AG04450 (cell line): ENCODE results near the gene LANCL2. TPM values are rescaled to one million over a fixed set of nuclear protein-coding genes. Genes with fewer than 3 reads are reported as not detected.
"Not testable (repeated sequence)": the region's sequence is repeated elsewhere in the genome, so short reads cannot be mapped to it uniquely, and the experiment has no call there.

ENCODE experiments used
- CTCF ChIA-PET: fragments of 300-600, 350-600 bp; formaldehyde crosslinking; extraction: SDS; loops from one replicate; lab custom pipeline; 2022; ENCODE audit warnings: antibody characterized with exemption, inconsistent platforms; lab: Charles Lee
- POLR2A ChIA-PET: fragments of 350-600 bp; formaldehyde crosslinking; extraction: SDS; loops from one replicate; lab custom pipeline; 2021; ENCODE audit warnings: antibody characterized with exemption, inconsistent platforms; lab: Yijun Ruan, JAX
- DNase-seq: peaks from one replicate; pipeline ENCODE4 v3.0.0-alpha.2; 2011; ENCODE audit warnings: low read depth, low spot score
- H3K27ac ChIP-seq: one replicate; pipeline ENCODE4 v1.5.1; 2012; ENCODE audit warnings: low read depth, low read length, control low read depth
- H3K27me3 ChIP-seq: one replicate; pipeline ENCODE4 v1.6.0; 2012; ENCODE audit warnings: low read length; ENCODE audit not compliant: control insufficient read depth, insufficient read depth
- H3K4me3 ChIP-seq: 2 replicates; pipeline ENCODE4 v1.5.1; 2011; ENCODE audit warnings: mild to moderate bottlenecking, low read depth, low read length, control low read depth
- H3K9me3 ChIP-seq: 2 replicates; pipeline ENCODE4 v1.5.1; 2012; ENCODE audit warnings: low read length; ENCODE audit not compliant: control insufficient read depth, insufficient read depth
- CTCF ChIP-seq: IDR thresholded peaks from 2 replicates; pipeline ENCODE4 v1.5.1; 2011; ENCODE audit warnings: low read depth, low read length, control low read depth, inconsistent platforms
- polyA plus RNA-seq: library from polyadenylated mRNA; depleted of rRNA; stranded (reverse); fragments of >200 nt; gene quantifications from 2 replicates; pipeline ENCODE4 v1.2.3, GENCODE V29; 2011

Gene LANCL2
- polyA plus RNA-seq, 1 experiment, result 16.9 TPM

DNA sequence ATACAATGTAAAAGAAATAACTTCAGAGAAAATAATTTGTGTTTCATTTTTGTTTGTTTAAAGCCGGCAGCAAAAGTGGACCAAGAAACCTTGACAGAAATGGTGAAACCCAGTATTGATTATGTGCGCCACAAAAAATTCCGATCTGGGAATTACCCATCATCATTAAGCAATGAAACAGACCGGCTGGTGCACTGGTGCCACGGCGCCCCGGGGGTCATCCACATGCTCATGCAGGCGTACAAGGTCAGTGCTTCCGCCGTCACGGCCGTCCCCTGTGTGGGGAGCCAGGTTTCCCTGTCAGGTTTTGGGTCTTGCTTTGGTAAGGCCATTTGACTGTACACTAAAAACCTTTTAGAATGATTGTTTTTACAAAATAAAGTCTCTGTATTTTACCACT lies 46.7 kb downstream of the LANCL2 start:
- H3K27me3 ChIP-seq, result no peaks in the 10 kb centered on the region
- H3K27ac ChIP-seq, result no peak overlapping the region
- ChIA-PET CTCF (no interaction called here), POLR2A (no interaction called here)
- no peak for DNase-seq
- H3K9me3 ChIP-seq, result no peaks in the 10 kb centered on the region; the same call in 1 of the 2 replicates
- H3K4me3 ChIP-seq, result no peak overlapping the region
- TF ChIP-seq CTCF, result no peak

DNA sequence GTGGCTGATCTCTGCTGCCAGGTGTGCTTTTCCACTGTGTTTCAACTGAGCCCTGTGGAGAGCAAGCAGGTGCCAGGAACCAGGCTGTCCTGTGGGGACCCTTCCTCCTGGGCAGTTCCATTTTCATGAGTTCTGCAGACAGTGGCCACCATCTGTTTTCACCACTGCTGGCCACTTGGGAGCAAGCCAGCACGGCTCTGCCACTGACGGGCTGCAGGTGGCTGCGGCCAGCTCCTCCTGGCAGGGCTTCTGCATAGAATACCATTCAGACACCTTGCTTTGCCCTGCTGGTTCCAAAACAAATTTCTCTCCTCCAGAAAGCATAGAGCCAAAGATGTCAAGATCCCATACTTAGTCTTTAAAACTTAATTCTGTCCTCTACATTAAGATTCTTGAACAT lies 48.3 kb downstream of the LANCL2 start:
- Histone ChIP-seq H3K27me3 (no peaks in the 10 kb centered on the region), H3K9me3 (no peaks in the 10 kb centered on the region; the same call in 1 of the 2 replicates), H3K27ac (no peak overlapping the region), H3K4me3 (no peak overlapping the region)
- CTCF ChIA-PET, result interaction anchor here (0.9 to 4.0 kb wide), 7 partner anchors 11 to 640 kb away, joined by 3 to 204 read pairs (median 18); no protein-coding TSS in a partner anchor
- no peak for TF ChIP-seq CTCF
- POLR2A ChIA-PET, result no interaction called here
- no peak for DNase-seq

DNA sequence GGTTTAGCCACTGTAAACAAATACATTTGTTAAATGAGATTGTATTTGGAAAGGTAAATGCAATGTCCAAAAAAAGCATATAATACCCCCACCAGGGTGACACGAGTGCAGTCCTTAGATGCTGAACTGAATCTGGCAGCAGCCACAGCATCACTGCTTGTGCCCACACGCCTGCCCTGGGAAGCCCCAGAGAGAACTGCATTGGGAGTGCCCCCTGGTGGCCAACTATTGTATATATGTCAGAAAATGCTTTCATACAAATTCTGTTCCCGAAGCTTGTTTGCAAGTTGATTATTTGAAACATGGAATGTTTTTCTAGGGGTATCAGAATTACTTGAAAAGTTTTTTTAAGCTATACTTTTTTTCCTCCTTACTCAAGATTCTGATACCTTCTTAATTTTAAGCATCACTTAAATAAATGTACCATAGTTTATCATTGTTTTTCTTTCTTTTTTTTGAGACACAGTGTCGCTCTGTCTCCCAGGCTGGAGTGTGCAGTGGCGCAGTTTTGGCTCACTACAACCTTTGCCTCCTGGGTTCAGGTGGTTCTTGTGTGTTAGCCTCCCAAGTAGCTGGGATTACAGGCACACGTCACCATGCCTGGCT lies 50.1 kb downstream of the LANCL2 start:
- TF ChIP-seq CTCF, result peak; percentile 84
- ChIA-PET CTCF (interaction anchor here (0.6 to 4.0 kb wide), 69 partner anchors 8 to 684 kb away, joined by 3 to 204 read pairs (median 4); no protein-coding TSS in a partner anchor), POLR2A (interaction anchor here (1.5 kb wide), 1 partner anchor 49 kb away, joined by 14 read pairs; no protein-coding TSS in a partner anchor)
- H3K9me3 ChIP-seq, result no peaks in the 10 kb centered on the region; the same call in 1 of the 2 replicates
- peak; percentile 48 for DNase-seq
- no peak overlapping the region for H3K27ac ChIP-seq
- H3K27me3 ChIP-seq, result no peaks in the 10 kb centered on the region
- no peak overlapping the region for H3K4me3 ChIP-seq

DNA sequence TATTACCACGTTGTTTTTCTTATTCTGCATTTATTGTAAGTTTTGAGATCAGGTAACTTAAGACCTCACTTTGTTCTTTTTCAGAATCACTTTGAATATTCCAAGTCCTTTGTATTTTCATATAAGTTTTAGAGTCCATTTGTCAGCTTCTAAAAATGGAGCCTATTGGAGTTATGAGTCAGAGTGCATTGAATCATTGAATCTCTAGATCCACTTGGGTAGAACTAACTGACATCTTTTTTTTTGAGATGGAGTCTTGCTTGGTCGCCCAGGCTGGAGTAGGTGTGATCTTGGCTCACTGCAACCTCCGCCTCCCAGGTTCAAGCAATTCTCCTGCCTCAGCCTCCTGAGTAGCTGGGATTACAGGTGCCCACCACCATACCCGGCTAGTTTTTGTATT lies 52.3 kb downstream of the LANCL2 start:
- H3K27ac ChIP-seq, H3K27me3 ChIP-seq, POLR2A ChIA-PET, H3K4me3 ChIP-seq, H3K9me3 ChIP-seq, DNase-seq: not testable (repeated sequence)
- CTCF ChIA-PET, result interaction anchor here (0.6 to 1.3 kb wide), 6 partner anchors 10 to 576 kb away, joined by 3 to 9 read pairs (median 6); no protein-coding TSS in a partner anchor

DNA sequence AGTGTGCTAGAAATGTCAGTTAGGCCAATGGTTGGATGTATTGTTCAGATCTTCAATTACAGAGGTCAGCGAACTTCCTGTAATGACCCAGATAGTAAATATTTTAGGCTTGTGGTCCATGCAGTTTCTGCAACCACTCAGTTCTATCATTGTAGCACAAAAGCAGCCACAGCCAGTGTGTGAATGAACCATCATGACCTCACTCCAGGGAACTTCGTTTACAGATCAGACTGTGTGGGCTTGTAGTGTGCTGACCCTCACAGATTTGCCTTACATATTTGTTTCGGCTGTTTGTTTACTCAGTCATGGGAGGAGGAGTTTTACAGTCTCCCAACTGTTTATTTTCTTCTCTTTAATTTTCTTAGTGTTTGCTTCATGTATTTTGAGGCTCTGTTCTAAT lies 55.4 kb downstream of the LANCL2 start:
- no peak for TF ChIP-seq CTCF
- POLR2A ChIA-PET, result interaction anchor here (0.8 kb wide), 1 partner anchor 114 kb away, joined by 6 read pairs; no protein-coding TSS in a partner anchor
- no peak for DNase-seq
- H3K4me3 ChIP-seq, result no peak overlapping the region
- H3K27me3 ChIP-seq, result no peaks in the 10 kb centered on the region
- CTCF ChIA-PET, result interaction anchor here (1.5 kb wide), 1 partner anchor 140 kb away, joined by 7 read pairs; no protein-coding TSS in a partner anchor
- H3K27ac ChIP-seq, result no peak overlapping the region
- no peaks in the 10 kb centered on the region for H3K9me3 ChIP-seq
